Prostate gland (tissue), 2 donors: ENCODE measurements around the gene GBX2.

Source experiments
- POLR2AphosphoS5 ChIP-seq: sonication (generic); formaldehyde crosslinking; IDR thresholded peaks from one replicate; pipeline ENCODE4 v1.6.1; 2017; ENCODE audit warnings: antibody characterized with exemption
- TF ChIP-seq, protein P1 (sequence below), 4 experiments: fragments of 200-600 bp in 2 of 4; fragments of 450-650 bp in 2 of 4; sonication (generic) in 2 of 4; IDR thresholded peaks; 1 replicate in 3 of 4; 2 replicates in 1 of 4; pipeline ENCODE4 v1.5.1; 2016 to 2019; ENCODE audit warnings: antibody characterized with exemption in 4 of 4, mild to moderate bottlenecking in 2 of 4, moderate library complexity in 2 of 4

DNA sequence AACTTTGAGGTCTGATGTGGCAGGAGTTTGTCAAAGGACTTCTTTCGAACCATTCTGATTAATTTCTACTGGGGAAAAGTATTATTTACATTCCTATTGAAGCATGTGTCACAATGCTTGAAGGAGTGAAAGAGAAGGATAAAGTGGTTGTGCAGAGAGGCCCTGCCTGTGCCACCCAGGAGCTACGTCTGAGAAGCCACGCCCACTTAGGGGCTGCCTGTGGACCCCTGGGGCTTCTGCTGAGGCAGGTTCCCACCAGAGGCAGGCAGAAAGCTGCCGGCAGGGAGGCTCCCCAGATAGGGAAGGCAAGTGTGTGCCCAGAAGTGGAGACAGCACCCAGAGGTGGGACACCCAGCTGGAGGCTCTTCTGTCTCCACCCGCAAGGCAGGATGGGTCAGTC, 47.4 kb downstream of the GBX2 start:
- TF ChIP-seq, protein P1, sequence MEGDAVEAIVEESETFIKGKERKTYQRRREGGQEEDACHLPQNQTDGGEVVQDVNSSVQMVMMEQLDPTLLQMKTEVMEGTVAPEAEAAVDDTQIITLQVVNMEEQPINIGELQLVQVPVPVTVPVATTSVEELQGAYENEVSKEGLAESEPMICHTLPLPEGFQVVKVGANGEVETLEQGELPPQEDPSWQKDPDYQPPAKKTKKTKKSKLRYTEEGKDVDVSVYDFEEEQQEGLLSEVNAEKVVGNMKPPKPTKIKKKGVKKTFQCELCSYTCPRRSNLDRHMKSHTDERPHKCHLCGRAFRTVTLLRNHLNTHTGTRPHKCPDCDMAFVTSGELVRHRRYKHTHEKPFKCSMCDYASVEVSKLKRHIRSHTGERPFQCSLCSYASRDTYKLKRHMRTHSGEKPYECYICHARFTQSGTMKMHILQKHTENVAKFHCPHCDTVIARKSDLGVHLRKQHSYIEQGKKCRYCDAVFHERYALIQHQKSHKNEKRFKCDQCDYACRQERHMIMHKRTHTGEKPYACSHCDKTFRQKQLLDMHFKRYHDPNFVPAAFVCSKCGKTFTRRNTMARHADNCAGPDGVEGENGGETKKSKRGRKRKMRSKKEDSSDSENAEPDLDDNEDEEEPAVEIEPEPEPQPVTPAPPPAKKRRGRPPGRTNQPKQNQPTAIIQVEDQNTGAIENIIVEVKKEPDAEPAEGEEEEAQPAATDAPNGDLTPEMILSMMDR (IDR thresholded peaks at IDR 0.05) = no peak
- TF ChIP-seq POLR2AphosphoS5 = no peak
